Body of pancreas (tissue), 4 donors: ENCODE data around the gene FDCSP. TPM values are rescaled to one million over a fixed set of nuclear protein-coding genes. Genes with fewer than 3 reads are reported as not detected.
A peak's percentile ranks its signal among the peaks of the same experiment; 100 is the strongest.
"Not testable (repeated sequence)": the region's sequence is repeated elsewhere in the genome, so short reads cannot be mapped to it uniquely, and the experiment has no call there.

Experiments
- ATAC-seq: fragments of 150-250 bp; one replicate; pipeline ENCODE4 v1.9.1; 2016
- DNase-seq, 4 donors: peaks; one replicate each; pipeline ENCODE4 v3.0.0-alpha.2; 2019
- H3K27ac ChIP-seq, 4 donors: fragments of 200-600 bp; sonication (generic); 1 replicate in 3 of 4; 2 replicates in 1 of 4; pipeline versions ENCODE4 v1.5.1 to v1.6.1; 2016 to 2019; ENCODE audit warnings: mild to moderate bottlenecking in 1 of 4, mixed read lengths in 1 of 4, moderate library complexity in 1 of 4
- H3K27me3 ChIP-seq, 2 donors: fragments of 200-600 bp; sonication (generic); one replicate each; pipeline ENCODE4 v1.6.0; 2016; ENCODE audit warnings: mild to moderate bottlenecking in 1 of 2
- H3K36me3 ChIP-seq, 2 donors: fragments of 200-600 bp; sonication (generic); replicated peaks in 1 of 2; 2 replicates each; pipeline ENCODE4 v1.5.1; 2016; ENCODE audit warnings: low read depth in 2 of 2; ENCODE audit not compliant: insufficient read depth in 1 of 2
- H3K4me1 ChIP-seq: fragments of 200-600 bp; sonication (generic); one replicate; pipeline ENCODE4 v1.6.0; 2016
- H3K4me3 ChIP-seq, 2 donors: fragments of 200-600 bp; sonication (generic); 1 replicate in 1 of 2; 2 replicates in 1 of 2; pipeline ENCODE4 v1.5.1; 2016 to 2019
- H3K9me3 ChIP-seq, 3 donors: fragments of 200-600 bp; sonication (generic); 1 replicate in 2 of 3; 2 replicates in 1 of 3; pipeline ENCODE4 v1.5.1; 2016
- POLR2A ChIP-seq, 3 donors: fragments of 450-650 bp; IDR thresholded peaks; one replicate each; pipeline ENCODE4 v1.6.1; 2016; ENCODE audit warnings: antibody characterized with exemption in 3 of 3, mild to moderate bottlenecking in 2 of 3
- WGBS, 2 donors: methylation state at CpG; one replicate each; pipeline ENCODE4 v1.1.5; 2017; 5-methylcytosine and 5-hydroxymethylcytosine counted together
- intact Hi-C: fragments of 100-400 bp; cut with DNase I; formaldehyde crosslinking; loops from one replicate; pipeline ENCODE4 v1.15.1; 2023
- total RNA-seq, 2 donors: library from RNA; depleted of rRNA; stranded (reverse); fragments of >200 nt; gene quantifications; one replicate each; pipeline ENCODE4 v1.1.0, GENCODE V29; 2016
- TF ChIP-seq, protein P1 (sequence below), 7 experiments: fragments of 450-650 bp in 4 of 7; fragments of 200-600 bp in 3 of 7; sonication (generic) in 3 of 7; IDR thresholded peaks; one replicate each; pipeline ENCODE4 v1.5.1; 2016 to 2019; ENCODE audit warnings: antibody characterized with exemption in 7 of 7

The FDCSP gene
- total RNA-seq, 2 donors from 2014 or later = not detected

GRCh38 chr4:70197842-70198241, 28.1 kb upstream of the FDCSP start:
- ATAC-seq (peak; percentile 87), DNase-seq (peak; percentile 48 to 78 (median 65))
- peaks cover 18% of the 10 kb centered on the region for H3K4me1 ChIP-seq
- H3K4me3 ChIP-seq = no peak overlapping the region
- TF ChIP-seq, protein P1, sequence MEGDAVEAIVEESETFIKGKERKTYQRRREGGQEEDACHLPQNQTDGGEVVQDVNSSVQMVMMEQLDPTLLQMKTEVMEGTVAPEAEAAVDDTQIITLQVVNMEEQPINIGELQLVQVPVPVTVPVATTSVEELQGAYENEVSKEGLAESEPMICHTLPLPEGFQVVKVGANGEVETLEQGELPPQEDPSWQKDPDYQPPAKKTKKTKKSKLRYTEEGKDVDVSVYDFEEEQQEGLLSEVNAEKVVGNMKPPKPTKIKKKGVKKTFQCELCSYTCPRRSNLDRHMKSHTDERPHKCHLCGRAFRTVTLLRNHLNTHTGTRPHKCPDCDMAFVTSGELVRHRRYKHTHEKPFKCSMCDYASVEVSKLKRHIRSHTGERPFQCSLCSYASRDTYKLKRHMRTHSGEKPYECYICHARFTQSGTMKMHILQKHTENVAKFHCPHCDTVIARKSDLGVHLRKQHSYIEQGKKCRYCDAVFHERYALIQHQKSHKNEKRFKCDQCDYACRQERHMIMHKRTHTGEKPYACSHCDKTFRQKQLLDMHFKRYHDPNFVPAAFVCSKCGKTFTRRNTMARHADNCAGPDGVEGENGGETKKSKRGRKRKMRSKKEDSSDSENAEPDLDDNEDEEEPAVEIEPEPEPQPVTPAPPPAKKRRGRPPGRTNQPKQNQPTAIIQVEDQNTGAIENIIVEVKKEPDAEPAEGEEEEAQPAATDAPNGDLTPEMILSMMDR (IDR thresholded peaks at IDR 0.05) = no peak
- TF ChIP-seq POLR2A (IDR thresholded peaks at IDR 0.05) = no peak
- no peaks in the 10 kb centered on the region for H3K36me3 ChIP-seq
- intact Hi-C loops = no loop called here
- peak overlapping the region in 2 of 4 donors; percentile 27 to 43 for H3K27ac ChIP-seq
- 16 to 20% methylated on average over 2 of the region's 2 CpGs for WGBS, 2 donors
- H3K9me3 ChIP-seq = no peaks in the 10 kb centered on the region
- no peaks in the 10 kb centered on the region for H3K27me3 ChIP-seq

DNA sequence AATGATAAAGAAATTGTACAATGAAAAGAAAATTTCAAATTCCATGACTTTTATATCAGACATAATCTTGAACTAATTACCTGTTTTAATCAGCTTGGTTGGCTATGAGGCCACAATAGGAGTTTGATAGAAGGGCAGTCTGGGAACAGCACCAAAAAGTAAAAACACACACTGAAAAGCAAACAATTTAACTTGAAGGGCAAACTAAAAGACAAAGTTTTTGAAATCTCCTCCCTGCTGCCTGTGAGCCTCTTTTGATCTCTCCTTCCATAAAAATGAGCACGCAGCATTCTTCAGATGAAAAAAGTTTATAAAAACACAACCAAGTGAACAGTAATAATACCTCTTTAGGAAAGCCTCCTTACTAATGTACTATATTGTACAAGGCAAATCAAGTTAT, 22.3 kb upstream of the FDCSP start:
- Histone ChIP-seq H3K27ac (no peak overlapping the region), H3K27me3 (no peaks in the 10 kb centered on the region), H3K9me3 (no peaks in the 10 kb centered on the region), H3K4me1 (peaks cover 9% of the 10 kb centered on the region), H3K36me3 (no peaks in the 10 kb centered on the region), H3K4me3 (no peak overlapping the region)
- intact Hi-C loops = no loop called here
- 11 to 14% methylated on average over 1 of the region's 1 CpG for WGBS, 2 donors
- DNase-seq (no peak), ATAC-seq (no peak)
- TF ChIP-seq, protein P1 (IDR thresholded peaks at IDR 0.05) = no peak
- TF ChIP-seq POLR2A (IDR thresholded peaks at IDR 0.05) = no peak

DNA sequence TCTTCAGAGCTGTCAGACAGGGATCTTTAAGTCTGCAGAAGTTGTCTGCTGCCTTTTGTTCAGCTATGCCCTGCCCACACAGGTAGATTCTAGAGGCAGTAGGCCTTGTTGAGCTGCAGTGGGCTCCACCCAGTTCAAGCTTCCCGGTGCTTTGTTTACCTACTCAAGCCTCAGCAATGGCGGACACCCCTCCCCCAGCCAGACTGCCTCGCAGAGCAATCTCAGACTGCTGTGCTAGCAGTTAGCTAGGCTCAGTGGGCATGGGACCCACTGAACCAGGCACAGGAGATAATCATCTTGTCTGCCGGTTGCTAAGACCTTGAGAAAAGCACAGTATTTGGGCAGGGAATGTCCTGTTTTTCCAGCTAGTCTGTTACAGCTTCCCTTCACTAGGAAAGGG, 13.2 kb upstream of the FDCSP start:
- intact Hi-C loops = not testable (repeated sequence)

DNA sequence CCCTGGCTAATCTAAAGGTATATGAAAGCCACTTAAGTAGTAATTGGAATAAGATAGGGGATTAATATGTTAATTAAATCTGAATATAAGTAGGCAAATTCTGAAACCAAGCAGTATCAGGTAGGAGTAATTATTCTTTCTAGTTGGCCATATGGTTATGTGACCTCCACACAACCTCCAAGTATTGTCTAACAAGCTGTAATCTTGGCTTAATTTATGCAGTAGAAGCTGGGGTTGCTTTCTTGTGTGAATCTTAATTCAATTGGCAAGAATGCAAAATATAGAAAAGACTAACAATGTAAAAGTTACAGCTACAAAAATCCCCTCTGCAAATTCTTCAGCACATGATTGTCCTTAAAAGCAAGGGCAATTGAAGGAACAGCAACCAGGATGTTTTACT, 9.8 kb upstream of the FDCSP start:
- ATAC-seq, intact Hi-C loops, H3K4me3 ChIP-seq, H3K27me3 ChIP-seq, H3K9me3 ChIP-seq, H3K4me1 ChIP-seq, H3K36me3 ChIP-seq, DNase-seq, H3K27ac ChIP-seq: not testable (repeated sequence)

More for the DNA sequence above, 13.2 kb upstream of the FDCSP start:
- H3K9me3 ChIP-seq, H3K27me3 ChIP-seq, H3K27ac ChIP-seq, H3K4me1 ChIP-seq, ATAC-seq, H3K36me3 ChIP-seq, H3K4me3 ChIP-seq, DNase-seq: not testable (repeated sequence)
- 40 to 73% methylated on average over 2 to 4 of the region's 4 CpGs for WGBS, 2 donors

GRCh38 chr4:70216550-70216949, 9.4 kb upstream of the FDCSP start:
- H3K4me3 ChIP-seq, H3K4me1 ChIP-seq, H3K27ac ChIP-seq, H3K36me3 ChIP-seq, intact Hi-C loops, H3K27me3 ChIP-seq, ATAC-seq, DNase-seq, H3K9me3 ChIP-seq: not testable (repeated sequence)
- 94 to 97% methylated on average over 1 of the region's 1 CpG for WGBS, 2 donors

DNA sequence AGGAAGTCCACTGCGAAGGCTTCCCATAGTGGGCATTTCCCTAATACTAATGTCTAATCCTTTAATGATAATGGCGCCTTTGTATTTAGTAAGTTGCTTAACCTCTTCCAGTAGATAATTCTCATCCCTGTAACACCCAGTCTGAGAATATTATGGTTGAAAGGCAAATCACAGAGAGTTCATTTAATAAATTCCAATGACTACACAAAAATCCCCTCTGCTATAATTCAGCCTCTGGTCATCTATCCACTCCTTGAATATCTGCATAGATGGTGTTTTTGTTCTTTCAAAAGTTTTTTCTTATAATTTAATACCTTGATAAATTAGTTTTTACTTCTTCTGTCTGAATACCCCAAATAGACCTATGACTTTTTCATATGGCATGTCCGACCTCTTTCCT, 4.5 kb upstream of the FDCSP start:
- H3K27me3 ChIP-seq, H3K9me3 ChIP-seq, DNase-seq, H3K27ac ChIP-seq, H3K4me1 ChIP-seq, H3K4me3 ChIP-seq, ATAC-seq, H3K36me3 ChIP-seq, intact Hi-C loops: not testable (repeated sequence)
- 86 to 89% methylated on average over 3 of the region's 3 CpGs for WGBS, 2 donors

DNA sequence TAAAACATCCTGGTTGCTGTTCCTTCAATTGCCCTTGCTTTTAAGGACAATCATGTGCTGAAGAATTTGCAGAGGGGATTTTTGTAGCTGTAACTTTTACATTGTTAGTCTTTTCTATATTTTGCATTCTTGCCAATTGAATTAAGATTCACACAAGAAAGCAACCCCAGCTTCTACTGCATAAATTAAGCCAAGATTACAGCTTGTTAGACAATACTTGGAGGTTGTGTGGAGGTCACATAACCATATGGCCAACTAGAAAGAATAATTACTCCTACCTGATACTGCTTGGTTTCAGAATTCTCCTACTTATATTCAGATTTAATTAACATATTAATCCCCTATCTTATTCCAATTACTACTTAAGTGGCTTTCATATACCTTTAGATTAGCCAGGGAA, 4.1 kb upstream of the FDCSP start:
- H3K9me3 ChIP-seq, H3K36me3 ChIP-seq, H3K4me3 ChIP-seq, H3K4me1 ChIP-seq, H3K27me3 ChIP-seq, intact Hi-C loops, ATAC-seq, H3K27ac ChIP-seq, DNase-seq: not testable (repeated sequence)
